HepG2 (cell line): ENCODE measurements around the gene CHML. TPM values are rescaled to one million over a fixed set of nuclear protein-coding genes. Genes with fewer than 3 reads are reported as not detected.

Source experiments
- CBX2 ChIP-seq, 2 experiments: fragments of 200-600 bp in 1 of 2; sonication (generic); formaldehyde crosslinking in 1 of 2; IDR thresholded peaks; 2 replicates each; pipeline versions ENCODE4 v1.7.0 to v1.8.1; 2018 to 2022; ENCODE audit warnings: low read depth in 2 of 2, low read length in 1 of 2, mild to moderate bottlenecking in 1 of 2, missing genetic modification reagents in 1 of 2
- CSRNP1 ChIP-seq: sonication (generic); formaldehyde crosslinking; IDR thresholded peaks from 2 replicates; pipeline ENCODE4 v1.8.1; 2023; ENCODE audit warnings: mild to moderate bottlenecking, missing genetic modification reagents
- FIP1L1 ChIP-seq: fragments of 200-400 bp; formaldehyde crosslinking; IDR thresholded peaks from 2 replicates; pipeline ENCODE4 v1.6.1; 2018; ENCODE audit warnings: low read depth, mild to moderate bottlenecking, low read length, moderate library complexity, borderline replicate concordance; ENCODE audit not compliant: insufficient read depth
- NFE2L2 ChIP-seq: fragments of 150-350 bp; IDR thresholded peaks from 2 replicates; pipeline ENCODE4 v1.6.1; 2014; ENCODE audit warnings: low read length
- PHF21A ChIP-seq: sonication (generic); formaldehyde crosslinking; IDR thresholded peaks from 2 replicates; pipeline ENCODE4 v1.5.0; 2020; ENCODE audit warnings: mild to moderate bottlenecking, missing genetic modification reagents
- ZBED4 ChIP-seq: sonication (generic); formaldehyde crosslinking; IDR thresholded peaks from 2 replicates; pipeline ENCODE4 v1.4.0; 2020; ENCODE audit warnings: missing genetic modification reagents, borderline replicate concordance
- ZNF101 ChIP-seq: sonication (generic); formaldehyde crosslinking; IDR thresholded peaks from 2 replicates; pipeline ENCODE4 v1.4.0; 2020; ENCODE audit warnings: mild to moderate bottlenecking, low read depth, missing genetic modification reagents, borderline replicate concordance
- polyA plus RNA-seq, 8 experiments: library from polyadenylated mRNA; depleted of rRNA in 3 of 8; stranded (reverse) in 7 of 8; unstranded in 1 of 8; fragments of >200 nt; fragmentation: Illumina TruSeq in 4 of 8; extraction: Trizol in 4 of 8; gene quantifications; 2 replicates each; pipeline versions ENCODE4 v1.2.1 to v1.2.3, GENCODE V29; 2011 to 2016; ENCODE audit warnings: low read depth in 4 of 8, missing spikeins in 1 of 8, mixed read lengths in 1 of 8; ENCODE audit not compliant: insufficient read depth in 1 of 8
- total RNA-seq, 5 experiments: library from RNA; depleted of rRNA; stranded (reverse); fragments of >200 nt; fragmentation: Illumina TruSeq; extraction: Trizol; gene quantifications; 2 replicates each; pipeline ENCODE4 v1.2.3, GENCODE V29; 2016; ENCODE audit warnings: low read depth in 1 of 5
- TF ChIP-seq, protein P1 (sequence below), 2 experiments: fragments of 450-650 bp in 1 of 2; sonication (generic) in 1 of 2; formaldehyde crosslinking; IDR thresholded peaks; 2 replicates each; pipeline versions ENCODE4 v1.5.0 to v1.8.0; 2020 to 2022; ENCODE audit warnings: mild to moderate bottlenecking in 1 of 2, missing genetic modification reagents in 1 of 2

CHML gene
- total and polyA plus RNA-seq, 2 of the 13 experiments (the other 11 are each of a cell fraction or from before 2014, with no cell fraction given) = 5.2 to 16.7 TPM

GRCh38 chr1:241637604-241638003 lies 2.6 kb downstream of the CHML start (continued):
- TF ChIP-seq ZBED4 (CRISPR knock-in tag) = no peak
- TF ChIP-seq, protein P1, sequence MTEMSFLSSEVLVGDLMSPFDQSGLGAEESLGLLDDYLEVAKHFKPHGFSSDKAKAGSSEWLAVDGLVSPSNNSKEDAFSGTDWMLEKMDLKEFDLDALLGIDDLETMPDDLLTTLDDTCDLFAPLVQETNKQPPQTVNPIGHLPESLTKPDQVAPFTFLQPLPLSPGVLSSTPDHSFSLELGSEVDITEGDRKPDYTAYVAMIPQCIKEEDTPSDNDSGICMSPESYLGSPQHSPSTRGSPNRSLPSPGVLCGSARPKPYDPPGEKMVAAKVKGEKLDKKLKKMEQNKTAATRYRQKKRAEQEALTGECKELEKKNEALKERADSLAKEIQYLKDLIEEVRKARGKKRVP (CRISPR knock-in tag; IDR thresholded peaks at IDR 0.05) = no peak
- TF ChIP-seq ZNF101 (CRISPR knock-in tag) = no peak
- TF ChIP-seq CBX2 (IDR thresholded peaks at IDR 0.05; ENCODE audit: low read depth, low read length) = no peak
- no peak for TF ChIP-seq CBX2 (CRISPR knock-in tag; IDR thresholded peaks at IDR 0.05; ENCODE audit: low read depth)
- no peak for TF ChIP-seq CSRNP1 (CRISPR knock-in tag)
- TF ChIP-seq FIP1L1 = no peak
- no peak for TF ChIP-seq PHF21A (CRISPR knock-in tag)
- no peak for TF ChIP-seq NFE2L2
